ENCODE data around the gene NLRP5.
"Not testable (repeated sequence)": the region's sequence is repeated elsewhere in the genome, so short reads cannot be mapped to it uniquely, and the experiment has no call there.

The NLRP5 gene

DNA sequence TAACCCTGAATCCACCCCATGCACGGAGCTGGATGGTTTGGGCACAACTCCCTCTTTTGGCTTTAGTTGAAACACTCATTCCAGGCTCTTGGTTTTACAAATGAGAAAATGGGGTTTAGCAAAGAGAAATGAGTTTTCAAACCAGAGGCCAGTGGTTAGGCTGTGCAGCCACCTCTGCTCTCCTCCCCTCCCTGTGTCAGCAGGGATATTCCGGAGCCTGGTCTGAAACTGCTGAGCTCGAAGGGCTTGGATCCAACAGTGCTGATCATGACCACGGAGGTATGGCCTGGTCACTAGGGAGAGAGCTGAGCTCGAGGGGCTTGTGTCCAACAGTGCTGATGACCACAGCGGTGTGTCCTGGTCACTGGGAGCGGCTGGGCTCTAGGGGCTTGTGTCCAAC is 93.0 kb downstream of the NLRP5 start:
- no peak for DNase-seq

DNA sequence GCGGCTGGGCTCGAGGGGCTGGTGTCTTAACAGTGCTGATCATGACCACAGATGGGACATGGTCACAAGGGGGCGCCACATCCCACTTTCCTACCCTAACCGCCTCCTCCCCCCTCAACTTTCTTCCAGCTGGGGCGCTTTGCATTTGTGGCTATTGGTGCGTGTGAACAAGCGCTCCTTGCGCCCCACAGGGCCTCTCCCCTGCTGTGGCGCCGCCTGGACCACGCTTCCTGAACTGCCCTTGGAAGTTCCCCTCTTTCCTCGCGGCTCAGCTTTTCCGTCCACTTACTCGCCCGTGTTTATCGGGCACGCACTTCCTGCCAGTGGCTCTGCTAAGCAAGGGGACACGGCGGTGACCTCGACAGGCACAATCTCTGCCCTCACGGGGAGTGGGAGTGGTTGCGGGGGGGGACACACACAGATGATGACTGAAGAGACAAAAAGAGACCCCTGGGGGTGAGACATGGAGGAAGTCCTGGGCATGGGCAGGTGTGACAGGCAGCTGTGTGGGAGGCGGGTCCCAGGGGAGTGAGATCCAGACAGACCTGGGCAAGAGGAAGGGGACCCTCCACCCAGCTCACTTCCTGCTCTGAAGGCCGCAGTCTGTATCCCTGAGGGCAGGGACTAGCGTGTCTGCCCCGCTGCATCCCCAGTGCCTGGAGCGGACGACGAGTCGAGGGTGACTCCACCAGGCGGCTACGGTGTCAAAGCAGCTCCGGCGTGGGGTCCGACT is 94.3 kb downstream of the NLRP5 start:
- DNase-seq = peak; percentile 49 to 73

DNA sequence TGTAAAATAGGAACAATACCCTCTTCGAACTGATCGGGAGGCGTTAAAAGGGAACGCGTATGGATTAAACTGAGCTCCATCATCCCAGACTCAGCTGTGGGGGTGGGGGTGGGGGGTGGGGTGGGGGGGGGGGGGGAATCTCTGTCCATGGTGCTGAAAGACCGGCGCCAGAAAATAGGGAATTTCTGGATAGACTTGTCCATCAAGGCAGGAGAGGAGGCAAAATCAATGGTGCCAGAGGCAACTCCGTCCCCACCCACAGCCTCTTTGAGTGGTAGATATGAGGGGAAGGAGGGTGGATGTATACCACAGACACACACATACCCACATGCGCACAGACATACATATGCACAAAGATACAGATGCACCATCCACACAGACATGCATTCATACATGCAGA is 97.1 kb downstream of the NLRP5 start:
- no peak for DNase-seq

DNA sequence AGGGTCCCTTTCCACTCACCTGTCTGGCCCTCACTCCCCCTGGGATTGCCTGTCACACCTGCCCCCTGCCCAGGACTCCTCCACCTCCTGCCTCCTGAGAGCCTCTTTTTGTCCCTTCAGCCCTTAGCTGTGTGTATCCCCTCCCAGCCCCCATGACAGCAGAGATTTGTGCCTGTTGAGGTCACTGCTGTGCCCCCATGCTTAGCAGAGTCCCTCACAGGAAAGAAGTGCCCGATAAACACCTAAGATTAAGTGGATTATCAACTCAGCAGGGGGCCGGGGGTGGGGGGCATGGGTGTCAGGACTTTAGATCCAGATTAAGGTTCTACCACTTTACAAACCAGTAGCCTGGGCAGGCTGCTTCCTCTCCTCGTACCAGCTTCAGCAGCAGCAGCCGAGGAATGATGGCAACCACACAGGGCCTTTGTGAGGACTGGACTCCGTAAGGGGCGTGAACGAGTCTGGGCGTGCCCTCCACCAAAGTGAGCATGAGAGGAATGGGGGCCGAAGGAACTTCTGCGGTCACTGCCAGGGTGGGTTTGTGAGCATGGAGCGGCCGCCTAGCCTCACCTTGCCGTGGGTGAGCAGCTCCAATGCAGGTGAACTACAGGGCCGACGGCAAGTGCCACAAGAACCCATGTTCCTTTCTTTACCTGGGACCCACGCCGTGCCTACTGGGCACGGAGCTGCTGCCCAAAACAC is 98.4 kb downstream of the NLRP5 start:
- DNase-seq = no peak

DNA sequence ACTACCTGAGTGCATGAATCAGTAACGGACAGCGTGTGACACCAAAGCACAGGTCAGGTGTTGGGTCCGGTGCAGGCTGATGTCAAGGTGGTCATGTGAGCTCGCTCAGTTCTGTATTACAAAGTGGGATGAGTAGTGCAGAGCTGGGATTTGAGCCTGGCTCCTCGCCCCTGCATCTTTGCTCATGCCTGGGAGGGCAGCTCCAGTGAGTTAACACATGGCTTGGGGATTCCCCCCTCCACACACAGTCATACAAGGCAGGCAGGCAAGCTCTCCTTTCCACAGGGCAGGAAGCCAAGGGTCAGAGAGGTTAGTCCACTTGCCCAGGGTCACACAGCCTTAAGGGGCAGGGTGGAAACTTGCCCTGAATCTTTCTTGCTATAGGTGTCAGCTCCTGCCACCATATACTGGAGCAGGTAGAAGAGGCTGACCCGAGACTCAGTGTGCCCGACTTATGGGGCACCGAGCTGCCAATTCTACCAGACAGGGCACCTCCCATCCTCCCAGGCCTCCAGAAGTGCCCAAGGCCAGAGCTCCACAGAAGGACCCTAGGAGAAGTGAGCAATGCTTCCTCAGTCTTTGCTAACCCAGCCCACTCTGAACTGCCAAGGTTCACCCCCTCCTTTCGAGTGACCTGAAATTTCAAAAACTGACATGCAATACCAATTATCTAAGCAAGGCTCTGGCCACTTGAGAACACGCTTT is 99.1 kb downstream of the NLRP5 start:
- DNase-seq = no peak

DNA sequence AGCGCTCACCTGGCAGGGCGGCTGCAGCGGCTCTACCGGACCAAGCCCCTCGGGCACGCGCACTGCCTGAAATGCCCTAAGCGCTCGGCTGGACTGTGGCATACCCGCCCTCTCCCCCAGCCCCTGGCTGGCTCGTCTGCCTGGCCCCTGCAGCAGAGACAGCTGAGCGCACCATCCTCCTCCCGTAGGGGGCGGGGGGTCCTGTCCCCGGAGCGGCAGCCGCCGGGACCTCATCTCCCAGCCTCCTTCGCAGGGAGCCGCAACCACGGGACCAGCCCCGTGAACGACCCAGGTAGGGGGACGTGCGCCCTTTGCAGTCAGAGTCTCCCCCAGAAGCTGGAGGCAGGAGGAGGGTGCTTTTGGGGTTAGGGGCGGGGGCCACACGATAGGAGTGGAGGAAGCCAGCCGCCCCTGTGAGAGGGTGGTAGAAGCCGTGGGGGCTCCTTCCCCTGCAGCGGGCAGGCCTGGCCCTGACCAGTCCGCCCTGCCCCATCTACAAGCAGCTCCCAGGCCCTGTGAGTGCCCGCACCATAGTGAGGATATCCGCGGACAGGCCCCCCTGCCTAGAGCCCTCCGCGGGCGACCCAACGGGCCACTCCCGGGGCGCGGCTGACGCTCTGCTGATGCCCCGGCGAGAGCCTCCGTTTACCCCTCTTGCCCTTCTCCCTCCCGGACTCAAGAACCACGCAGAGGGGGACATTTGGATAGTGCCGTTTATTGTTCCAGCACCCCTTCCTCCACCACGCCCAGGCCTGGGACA is 100.3 kb downstream of the NLRP5 start:
- DNase-seq = no peak

DNA sequence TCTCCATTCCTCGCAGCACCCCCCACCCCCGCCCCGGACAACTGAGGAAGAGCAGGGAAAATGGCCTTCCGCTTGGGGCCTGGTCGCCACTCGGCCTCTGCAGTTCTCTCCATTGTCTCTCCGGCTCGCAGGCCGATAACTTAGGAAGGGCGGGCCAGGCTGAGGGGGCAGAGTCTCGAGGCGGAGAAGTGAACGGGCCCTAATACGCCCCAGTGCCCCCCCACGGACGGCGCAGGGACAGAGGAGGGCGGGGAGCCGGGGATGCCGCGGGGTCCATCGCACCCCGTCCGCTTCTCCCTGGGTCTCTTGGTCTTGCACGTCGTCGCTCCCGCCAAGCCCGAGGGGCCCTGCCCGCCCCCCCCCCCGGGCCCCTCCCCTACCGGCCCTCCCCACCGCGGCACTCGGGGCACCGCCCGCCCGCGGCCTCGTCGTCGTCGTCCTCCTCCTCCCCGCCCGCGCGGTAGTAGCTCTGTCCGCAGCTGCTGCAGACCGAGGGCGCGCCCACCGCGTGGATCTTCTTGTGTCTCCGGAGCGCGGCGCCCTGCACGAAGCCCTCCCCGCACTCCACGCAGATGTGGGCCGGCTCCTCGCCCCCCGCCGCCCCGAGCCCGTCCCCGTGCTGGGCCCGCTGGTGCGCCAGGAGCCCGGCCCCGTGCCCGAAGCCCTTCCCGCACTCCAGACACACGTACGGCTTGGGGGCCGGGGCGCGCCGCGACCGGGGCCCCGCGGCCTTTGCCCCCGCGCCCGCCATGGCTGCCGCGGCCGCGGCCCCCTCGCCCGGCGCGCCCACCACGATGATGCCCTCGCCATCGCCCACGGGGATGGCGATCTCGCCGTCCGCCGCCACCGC is 101.3 kb downstream of the NLRP5 start:
- DNase-seq = no peak

DNA sequence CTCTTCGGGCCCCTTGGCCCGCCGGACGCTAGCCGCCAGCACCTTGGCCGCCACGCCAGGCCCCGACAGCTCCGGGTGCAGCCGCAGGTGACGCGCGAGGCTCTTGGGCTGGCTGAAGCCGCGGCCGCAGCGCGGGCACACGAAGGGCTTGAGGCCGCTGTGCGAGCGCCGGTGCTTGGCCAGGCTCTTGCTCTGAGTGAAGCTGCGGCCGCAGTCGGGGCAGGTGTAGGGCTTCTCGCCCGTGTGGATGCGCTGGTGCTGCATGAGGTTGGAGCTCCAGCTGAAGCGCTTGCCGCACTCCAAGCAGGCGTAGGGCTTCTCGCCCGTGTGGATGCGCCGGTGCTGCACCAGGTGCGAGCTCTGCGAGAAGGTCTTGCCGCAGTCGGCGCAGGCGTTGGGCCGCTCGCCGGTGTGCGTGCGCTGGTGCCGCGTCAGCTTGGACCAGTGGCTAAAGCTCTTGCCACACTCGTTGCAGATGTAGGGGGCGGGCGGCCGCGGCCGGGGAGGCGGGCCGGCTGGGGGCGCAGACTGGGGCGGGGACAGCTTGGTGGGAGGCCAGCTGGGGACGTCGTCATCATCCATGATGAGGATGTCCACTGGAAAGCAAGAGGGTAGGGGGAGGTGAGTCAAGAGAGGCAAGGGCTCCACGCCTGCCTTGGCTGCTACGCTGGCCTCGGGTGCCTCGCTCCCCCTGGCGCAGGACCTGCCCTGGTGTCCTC is 102.1 kb downstream of the NLRP5 start:
- DNase-seq = no peak

DNA sequence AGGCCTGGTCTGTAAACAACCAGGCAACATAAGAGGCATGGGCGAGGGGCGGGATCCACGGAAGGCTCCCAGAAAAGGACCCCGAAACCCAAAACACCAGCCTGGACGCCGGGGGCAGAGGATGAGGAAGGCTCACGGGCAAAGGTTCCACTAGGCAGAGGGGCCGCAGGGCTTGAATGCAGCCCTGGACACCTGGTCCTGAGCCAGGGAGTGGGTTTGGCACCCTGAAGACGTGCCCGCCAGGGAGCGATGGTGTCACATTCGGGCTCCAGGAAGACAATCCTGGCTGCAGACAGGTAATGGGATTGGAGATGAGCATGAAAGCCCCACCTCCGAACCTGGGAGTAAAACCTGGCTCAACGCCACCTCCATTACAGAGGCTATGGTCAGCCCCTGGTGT is 102.8 kb downstream of the NLRP5 start:
- DNase-seq = no peak

DNA sequence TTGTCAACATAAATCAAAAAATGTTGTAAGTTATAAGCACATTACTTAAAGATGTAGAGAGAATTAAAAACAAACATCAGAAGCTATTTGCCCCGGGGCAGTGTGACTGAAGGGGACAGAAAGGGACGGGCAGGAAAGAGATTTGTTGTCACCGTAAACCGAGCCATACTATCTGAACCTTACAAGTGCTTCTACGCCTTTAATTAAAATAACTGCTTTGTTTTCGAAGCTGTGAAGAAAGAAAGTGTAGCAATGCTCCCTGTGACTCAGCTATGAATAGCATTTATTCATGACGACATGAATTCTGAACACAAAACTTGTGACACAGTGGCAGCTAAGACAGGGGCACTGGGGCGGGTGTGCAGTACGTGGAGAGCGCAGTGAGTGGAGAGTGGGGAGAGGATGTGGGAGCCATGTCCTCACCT is 104.5 kb downstream of the NLRP5 start:
- no peak for DNase-seq

DNA sequence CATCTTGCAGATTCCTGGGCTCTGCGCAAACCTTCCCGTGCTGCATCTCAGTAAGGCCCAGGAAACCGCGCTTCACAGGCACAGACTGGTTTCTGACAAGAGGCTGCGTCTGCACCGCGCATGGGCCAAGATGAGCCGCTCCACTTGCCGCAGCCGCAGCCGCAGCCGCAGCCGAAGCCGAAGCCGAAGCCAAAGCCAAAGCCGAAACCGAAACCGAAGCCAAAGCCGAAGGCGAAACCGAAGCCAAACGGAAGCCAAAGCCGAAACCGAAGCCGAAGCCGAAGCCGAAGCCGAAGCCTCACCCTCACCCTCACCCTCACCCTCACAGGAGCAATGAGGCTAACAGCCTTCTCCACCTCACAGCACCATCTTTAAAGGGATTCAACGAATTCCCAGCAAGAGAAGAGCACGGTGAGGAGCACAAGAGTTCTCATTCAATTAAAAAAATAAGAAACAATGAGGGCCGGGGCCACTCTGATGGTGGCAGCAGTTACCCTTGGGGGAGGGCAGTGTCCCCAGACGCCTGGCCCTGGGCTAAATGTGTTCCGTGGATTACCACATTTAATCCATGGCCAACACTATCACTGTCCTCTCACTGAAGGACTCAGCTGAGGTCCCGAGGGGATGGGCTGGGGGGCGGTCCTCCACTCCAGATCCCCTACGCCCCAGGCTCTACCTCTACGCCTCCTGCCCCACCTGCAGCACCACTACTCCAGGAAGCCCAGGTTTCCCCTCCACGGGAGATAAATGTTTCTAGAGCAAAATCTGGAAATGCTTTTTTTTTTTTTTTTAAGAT is 105.4 kb downstream of the NLRP5 start:
- DNase-seq = no peak

DNA sequence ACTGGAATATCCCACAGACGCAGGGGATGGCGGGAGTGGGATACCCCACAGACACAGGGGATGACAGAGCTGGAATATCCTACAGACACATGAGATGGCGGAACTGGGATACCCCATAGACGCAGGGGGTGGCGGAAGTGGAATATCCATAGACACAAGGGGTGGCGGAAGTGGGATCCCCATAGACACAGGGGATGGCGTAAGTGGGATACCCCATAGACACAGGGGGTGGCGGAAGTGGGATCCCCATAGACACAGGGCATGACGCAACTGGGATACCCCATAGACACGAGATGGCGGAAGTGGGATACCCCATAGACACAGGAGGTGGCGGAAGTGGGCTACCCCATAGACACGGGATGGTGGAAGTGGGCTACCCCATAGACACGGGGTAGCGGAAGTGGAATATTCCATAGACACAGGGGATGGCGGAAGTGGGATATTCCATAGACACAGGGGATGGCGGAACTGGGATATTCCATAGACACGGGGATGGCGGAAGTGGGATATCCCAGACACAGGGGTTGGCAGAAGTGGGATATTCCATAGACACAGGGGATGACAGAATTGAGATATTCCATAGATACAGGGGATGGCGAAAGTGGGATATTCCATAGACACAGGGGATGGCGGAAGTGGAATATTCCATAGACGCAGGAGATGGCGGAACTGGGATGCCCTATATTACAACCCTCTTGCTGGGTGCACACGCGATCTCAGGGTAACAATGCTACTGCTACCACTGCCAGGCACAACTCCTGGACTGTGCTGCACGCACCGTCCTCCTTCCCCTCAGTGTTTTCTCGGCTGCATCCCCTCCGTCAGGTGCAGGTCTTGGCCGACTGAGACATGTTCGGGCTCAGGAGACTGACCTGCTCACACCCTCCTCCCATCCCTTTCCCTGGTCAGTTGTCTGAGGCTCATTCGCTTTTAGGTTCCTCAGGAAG is 106.4 kb downstream of the NLRP5 start:
- no peak for DNase-seq

DNA sequence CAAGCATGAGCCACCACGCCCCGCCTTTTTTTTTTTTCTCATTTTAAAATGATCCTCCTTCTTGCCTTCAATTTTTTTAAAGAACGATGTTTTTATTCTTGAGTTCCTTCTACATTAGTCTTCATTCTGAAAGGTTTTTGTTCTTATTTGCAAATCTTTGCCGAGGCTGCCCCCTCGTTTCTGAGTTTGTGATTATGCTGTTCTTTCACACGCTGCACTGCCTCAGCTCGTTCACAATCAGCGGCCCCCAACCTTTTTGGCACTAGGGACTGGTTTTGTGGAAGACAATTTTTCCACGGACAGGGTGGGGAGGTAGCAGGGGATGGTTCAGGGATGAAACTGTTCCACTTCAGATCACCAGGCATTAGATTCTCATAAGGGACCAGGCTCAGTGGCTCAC is 107.9 kb downstream of the NLRP5 start:
- no peak for DNase-seq

DNA sequence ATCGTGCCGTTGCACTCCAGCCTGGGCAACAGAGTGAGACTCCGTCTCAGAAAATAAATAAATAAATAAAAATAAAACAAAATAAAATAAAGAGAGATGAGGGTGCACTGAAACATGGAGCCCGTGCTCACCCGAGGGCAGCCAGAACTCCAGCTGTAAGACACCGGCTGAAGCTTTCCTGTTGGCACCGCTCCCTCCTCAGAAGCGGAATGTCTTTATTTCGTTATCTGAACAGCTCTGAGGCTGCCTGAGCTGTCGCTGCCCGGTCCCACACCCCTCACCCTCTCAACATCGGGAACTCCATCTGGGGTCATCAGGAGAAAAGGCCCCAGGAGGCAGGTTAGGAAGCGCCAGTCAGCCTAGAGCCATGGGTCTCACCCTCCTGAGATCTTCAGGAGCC is 110.1 kb downstream of the NLRP5 start:
- DNase-seq = no peak

DNA sequence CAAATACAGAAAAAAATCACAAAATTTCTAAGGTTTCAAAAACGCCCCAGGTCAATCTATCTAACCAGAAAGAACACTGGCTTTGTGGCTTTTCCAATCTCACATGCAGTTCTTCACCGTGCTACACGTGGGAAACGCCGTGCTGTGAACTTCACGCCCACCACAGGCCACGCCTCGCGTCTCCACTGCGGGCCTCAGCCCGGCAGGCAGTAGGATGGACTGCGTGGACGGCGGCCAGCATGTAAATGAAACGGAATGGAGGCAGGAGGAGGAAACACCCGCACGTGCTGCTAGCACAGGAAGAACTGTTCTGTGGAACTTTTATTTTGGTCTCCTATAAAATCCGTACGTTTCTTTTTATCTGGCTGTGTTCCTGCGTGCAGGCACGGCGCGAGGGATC is 110.7 kb downstream of the NLRP5 start:
- no peak for DNase-seq

DNA sequence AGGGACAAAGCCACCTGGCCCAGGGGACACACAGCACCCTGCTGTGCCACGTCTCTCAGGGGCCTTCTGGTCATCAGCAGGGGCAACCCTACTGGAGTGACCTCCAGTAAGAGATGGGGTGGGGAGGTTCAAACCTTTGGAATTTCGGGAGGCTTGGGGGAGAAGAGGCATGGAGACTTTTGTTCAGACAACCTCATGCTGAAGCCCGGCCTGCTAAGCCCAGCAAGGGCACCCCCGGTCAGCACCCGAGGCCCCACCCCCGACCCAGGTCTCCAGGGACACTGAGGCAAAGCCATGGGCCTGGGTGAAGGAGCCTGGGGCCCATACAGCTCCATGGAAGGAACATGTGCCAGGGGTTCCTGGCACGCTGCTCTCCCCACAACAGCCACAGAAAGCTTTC is 111.2 kb downstream of the NLRP5 start:
- no peak for DNase-seq

DNA sequence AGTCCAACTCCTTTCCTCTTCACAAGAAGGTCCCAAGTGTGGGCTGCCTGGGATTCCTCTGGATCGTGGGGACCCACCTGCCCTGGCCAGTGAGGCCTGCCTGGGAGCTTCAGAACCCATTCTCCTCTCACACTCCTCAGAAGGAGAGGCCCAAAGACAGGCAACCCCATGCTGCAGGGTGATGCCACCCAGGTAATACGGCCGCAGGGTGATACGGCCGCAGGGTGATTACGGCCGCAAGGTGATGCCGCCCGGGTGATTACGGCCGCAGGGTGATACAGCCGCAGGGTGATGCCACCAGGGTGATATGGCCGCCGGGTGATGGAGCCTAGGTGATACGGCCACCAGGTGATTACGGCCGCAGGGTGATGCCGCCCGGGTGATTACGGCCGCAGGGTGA is 111.7 kb downstream of the NLRP5 start:
- not testable (repeated sequence) for DNase-seq

DNA sequence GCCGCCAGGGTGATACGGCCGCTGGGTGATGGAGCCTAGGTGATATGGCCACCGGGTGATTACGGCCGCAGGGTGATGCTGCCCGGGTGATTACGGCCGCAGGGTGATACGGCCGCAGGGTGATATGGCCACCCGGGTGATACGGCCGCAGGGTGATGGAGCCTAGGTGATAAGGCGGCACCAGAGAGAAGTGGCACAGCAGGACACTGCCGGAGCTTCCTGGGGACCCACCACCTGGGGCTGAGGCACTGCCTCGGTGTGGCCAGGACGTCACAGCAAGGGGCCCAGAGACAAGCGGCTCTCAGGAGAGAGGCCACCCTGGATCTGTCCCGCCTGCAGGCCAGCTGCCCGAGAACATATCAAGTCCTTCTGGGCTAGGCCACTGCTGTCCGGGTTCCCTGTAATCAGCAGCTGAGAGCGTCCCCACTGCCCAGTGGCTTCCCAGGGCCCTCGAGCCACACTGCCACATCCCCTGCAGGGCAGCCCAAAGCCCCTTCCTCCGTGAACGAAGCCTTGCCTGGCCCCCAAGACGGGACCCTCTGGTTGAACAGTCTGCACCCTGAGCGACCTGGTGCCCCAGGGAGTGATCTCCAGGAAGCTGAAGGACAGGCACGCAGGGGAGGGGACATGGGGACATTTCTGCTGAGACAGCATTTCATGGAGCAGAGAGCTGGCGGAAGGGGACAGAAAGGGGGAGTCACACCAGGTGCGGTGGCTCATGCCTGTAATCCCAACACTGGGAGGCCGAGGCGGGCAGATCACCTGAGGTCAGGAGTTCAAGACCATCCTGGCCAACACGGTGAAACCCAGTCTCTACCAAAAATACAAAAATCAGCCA is 112.4 kb downstream of the NLRP5 start:
- DNase-seq = no peak
